ENCODE results near the gene LNPEP.

DNA sequence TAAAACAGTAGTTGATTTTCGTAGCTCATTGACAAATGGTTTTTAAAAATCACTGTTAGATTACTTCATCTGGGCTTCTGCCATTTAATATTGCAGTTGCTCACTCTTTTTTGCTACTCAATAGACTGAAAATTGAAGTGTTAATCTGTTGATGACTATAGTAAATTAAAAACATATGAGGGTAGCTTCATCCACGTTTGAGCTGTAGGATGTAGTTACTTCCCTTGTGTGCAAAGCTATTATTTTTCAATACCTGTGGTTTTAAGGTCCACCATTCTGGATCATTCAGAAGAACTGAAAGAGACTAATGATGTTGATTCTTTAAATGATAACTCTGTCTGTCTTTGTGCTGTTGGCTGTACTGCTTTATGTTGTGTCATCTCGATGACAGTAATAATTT is 74.7 kb downstream of the LNPEP start:
- TF ChIP-seq SMAD4 (CRISPR knock-in tag; IDR thresholded peaks at IDR 0.05): no peak
- TF ChIP-seq SMAD3 (CRISPR knock-in tag; IDR thresholded peaks at IDR 0.05; ENCODE audit: borderline replicate concordance): no peak
- TF ChIP-seq CBFB (CRISPR knock-in tag; IDR thresholded peaks at IDR 0.05; ENCODE audit: low read depth): no peak
- TF ChIP-seq JUN (CRISPR knock-in tag; IDR thresholded peaks at IDR 0.05): no peak
- no peak for TF ChIP-seq ZNF121 (CRISPR knock-in tag; IDR thresholded peaks at IDR 0.05)
- TF ChIP-seq, protein P1, sequence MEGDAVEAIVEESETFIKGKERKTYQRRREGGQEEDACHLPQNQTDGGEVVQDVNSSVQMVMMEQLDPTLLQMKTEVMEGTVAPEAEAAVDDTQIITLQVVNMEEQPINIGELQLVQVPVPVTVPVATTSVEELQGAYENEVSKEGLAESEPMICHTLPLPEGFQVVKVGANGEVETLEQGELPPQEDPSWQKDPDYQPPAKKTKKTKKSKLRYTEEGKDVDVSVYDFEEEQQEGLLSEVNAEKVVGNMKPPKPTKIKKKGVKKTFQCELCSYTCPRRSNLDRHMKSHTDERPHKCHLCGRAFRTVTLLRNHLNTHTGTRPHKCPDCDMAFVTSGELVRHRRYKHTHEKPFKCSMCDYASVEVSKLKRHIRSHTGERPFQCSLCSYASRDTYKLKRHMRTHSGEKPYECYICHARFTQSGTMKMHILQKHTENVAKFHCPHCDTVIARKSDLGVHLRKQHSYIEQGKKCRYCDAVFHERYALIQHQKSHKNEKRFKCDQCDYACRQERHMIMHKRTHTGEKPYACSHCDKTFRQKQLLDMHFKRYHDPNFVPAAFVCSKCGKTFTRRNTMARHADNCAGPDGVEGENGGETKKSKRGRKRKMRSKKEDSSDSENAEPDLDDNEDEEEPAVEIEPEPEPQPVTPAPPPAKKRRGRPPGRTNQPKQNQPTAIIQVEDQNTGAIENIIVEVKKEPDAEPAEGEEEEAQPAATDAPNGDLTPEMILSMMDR (IDR thresholded peaks at IDR 0.05): no peak
- no peak for TF ChIP-seq ZNF317 (CRISPR knock-in tag; IDR thresholded peaks at IDR 0.05; ENCODE audit: borderline replicate concordance, low read depth)
- TF ChIP-seq SP1 (CRISPR knock-in tag; conservative IDR thresholded peaks at IDR 0.05): no peak
- TF ChIP-seq TP53 (CRISPR knock-in tag; IDR thresholded peaks at IDR 0.05): no peak
- no peak for TF ChIP-seq MXD4 (CRISPR knock-in tag; IDR thresholded peaks at IDR 0.05; ENCODE audit: borderline replicate concordance)
- TF ChIP-seq, protein P2, sequence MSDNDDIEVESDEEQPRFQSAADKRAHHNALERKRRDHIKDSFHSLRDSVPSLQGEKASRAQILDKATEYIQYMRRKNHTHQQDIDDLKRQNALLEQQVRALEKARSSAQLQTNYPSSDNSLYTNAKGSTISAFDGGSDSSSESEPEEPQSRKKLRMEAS (CRISPR knock-in tag; IDR thresholded peaks at IDR 0.05): no peak
- no peak for TF ChIP-seq NR3C1 (CRISPR knock-in tag; conservative IDR thresholded peaks at IDR 0.05; ENCODE audit: low read depth)
- TF ChIP-seq, protein P3, sequence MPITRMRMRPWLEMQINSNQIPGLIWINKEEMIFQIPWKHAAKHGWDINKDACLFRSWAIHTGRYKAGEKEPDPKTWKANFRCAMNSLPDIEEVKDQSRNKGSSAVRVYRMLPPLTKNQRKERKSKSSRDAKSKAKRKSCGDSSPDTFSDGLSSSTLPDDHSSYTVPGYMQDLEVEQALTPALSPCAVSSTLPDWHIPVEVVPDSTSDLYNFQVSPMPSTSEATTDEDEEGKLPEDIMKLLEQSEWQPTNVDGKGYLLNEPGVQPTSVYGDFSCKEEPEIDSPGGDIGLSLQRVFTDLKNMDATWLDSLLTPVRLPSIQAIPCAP (CRISPR knock-in tag; IDR thresholded peaks at IDR 0.05): no peak

All from WTC11 (cell line).